ENCODE data around the gene OPRL1. TPM values are rescaled to one million over a fixed set of nuclear protein-coding genes. Genes with fewer than 3 reads are reported as not detected.

The OPRL1 gene
- total and polyA plus RNA-seq, 2 of the 8 experiments (the other 6 are each of a cell fraction or from before 2014, with no cell fraction given) = 0.63 to 0.98 TPM

DNA sequence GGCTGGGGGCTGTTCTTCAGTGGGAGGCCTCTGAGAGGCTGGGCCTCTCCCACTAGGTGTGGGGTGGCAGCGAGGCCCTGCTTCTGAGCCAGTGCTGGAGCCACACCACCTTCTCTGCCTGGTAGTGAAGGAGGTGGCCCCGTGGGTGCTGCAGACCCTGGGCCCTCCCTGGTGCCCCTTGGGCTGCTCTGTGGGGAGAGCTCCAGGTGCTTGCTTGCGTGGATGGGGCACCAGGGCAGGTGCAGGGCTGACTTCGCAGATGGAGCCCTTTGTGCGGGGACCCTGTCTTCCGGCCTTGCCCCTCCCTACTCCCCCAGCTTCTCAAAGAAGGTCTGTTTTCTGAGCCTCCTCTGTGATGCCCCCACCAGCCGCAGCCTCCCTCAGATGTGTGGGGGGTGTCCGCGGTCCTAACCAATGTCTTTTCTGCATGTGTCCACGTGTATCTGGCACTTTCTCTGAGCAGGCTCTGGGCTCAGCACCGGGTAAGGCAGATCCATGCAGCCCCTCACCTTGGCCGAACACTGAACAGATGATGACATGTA is 67.1 kb downstream of the OPRL1 start:
- no peak overlapping the region for H3K14ac ChIP-seq (ENCODE audit: insufficient read length)
- no peaks in the 10 kb centered on the region for H3K27me3 ChIP-seq (replicated peaks in 1 of 4; ENCODE audit: control insufficient read depth in 3 of 4, extremely low read depth in 1 of 4, insufficient read depth in 3 of 4, low read length in 3 of 4)
- H3K36me3 ChIP-seq (ENCODE audit: control insufficient read depth in 2 of 4, insufficient read depth in 4 of 4, low read length in 3 of 4) = no peaks in the 10 kb centered on the region; a peak in 1 of 8 replicates
- peaks cover 0 to 3% of the 10 kb centered on the region in 2 experiments for H4K20me1 ChIP-seq (replicated peaks in 1 of 2; ENCODE audit: control insufficient read depth in 1 of 2, insufficient read depth in 2 of 2, low read length in 2 of 2)
- WGBS, 2 experiments (ENCODE audit: extremely low coverage in 1 of 2, insufficient coverage in 1 of 2, insufficient read length in 1 of 2, insufficient replicate concordance in 2 of 2, low coverage in 1 of 2, low lambda C conversion rate in 2 of 2, missing lambda C conversion rate in 1 of 2) = 89% methylated on average over 12 of the region's 12 CpGs; no CpG with 5 or more reads in 1 of the 2 experiments
- no peak overlapping the region for H4K5ac ChIP-seq (ENCODE audit: insufficient read length, low read depth, low read length)
- H3K9me3 ChIP-seq (ENCODE audit: insufficient read depth in 2 of 2, low read depth in 1 of 2, low read length in 1 of 2) = peaks cover 19 to 21% of the 10 kb centered on the region in 2 experiments
- ChIA-PET CTCF (ENCODE audit: partially characterized antibody) (interaction anchor here (0.6 to 4.6 kb wide), 8 partner anchors 10 to 76 kb away, joined by 3 to 16 read pairs (median 4); no protein-coding TSS in a partner anchor), POLR2A (ENCODE audit: partially characterized antibody) (interaction anchor here (1.3 kb wide), 1 partner anchor 9 kb away, joined by 4 read pairs; no protein-coding TSS in a partner anchor)
- no peak overlapping the region; the same call in 1 of the 2 replicates for H2BK12ac ChIP-seq (ENCODE audit: low read depth, low read length)
- no peak overlapping the region for H3K56ac ChIP-seq (replicated peaks; ENCODE audit: insufficient read length, low read depth, low read length)
- no peak overlapping the region for H2AFZ ChIP-seq (ENCODE audit: low read length)
- no peak overlapping the region for H2BK20ac ChIP-seq (ENCODE audit: low read length)
- no peak overlapping the region for H3K4me3 ChIP-seq (ENCODE audit: extremely low read depth in 1 of 4, insufficient read depth in 2 of 4, low read depth in 3 of 4, low read length in 4 of 4)
- no peak overlapping the region for H2BK15ac ChIP-seq (ENCODE audit: low read length)
- H3K23me2 ChIP-seq (ENCODE audit: low read depth, low read length) = no peaks in the 10 kb centered on the region
- peak overlapping the region; percentile 32; the same call in 1 of the 2 replicates for H4K8ac ChIP-seq (ENCODE audit: extremely low read depth, insufficient read depth, low read length)
- H3K23ac ChIP-seq (ENCODE audit: insufficient read length) = no peak overlapping the region
- H3K27ac ChIP-seq (ENCODE audit: low read depth, low read length) = no peak overlapping the region
- no peaks in the 10 kb centered on the region for H3K79me2 ChIP-seq (ENCODE audit: control insufficient read depth in 1 of 2, insufficient read depth in 2 of 2, low read length in 2 of 2)
- no peak overlapping the region for H3K9ac ChIP-seq (replicated peaks in 1 of 4; ENCODE audit: extremely low read depth in 1 of 4, low read depth in 3 of 4, low read length in 3 of 4)
- no peak overlapping the region for H3K18ac ChIP-seq (ENCODE audit: extremely low read depth, low read length)
- FAIRE-seq (no peak), DNase-seq (ENCODE audit: low read depth in 1 of 2, low spot score in 2 of 2) (peak in 1 of 2 experiments; percentile 30)
- peaks cover 0 to 12% (median 7%) of the 10 kb centered on the region in 4 experiments; a peak in 4 of 7 replicates for H3K4me1 ChIP-seq (replicated peaks in 1 of 4; ENCODE audit: control insufficient read depth in 3 of 4, insufficient read depth in 4 of 4, low read length in 3 of 4)
- H3K4me2 ChIP-seq (ENCODE audit: insufficient read depth in 1 of 2, low read depth in 2 of 2, low read length in 2 of 2) = no peak overlapping the region
- H3K79me1 ChIP-seq (ENCODE audit: low read depth, low read length) = no peaks in the 10 kb centered on the region
- no peak overlapping the region for H3K4ac ChIP-seq (replicated peaks; ENCODE audit: insufficient read length, low read depth, low read length)
- no peak overlapping the region for H2AK5ac ChIP-seq (ENCODE audit: low read depth, low read length)
- no peak overlapping the region for H2BK5ac ChIP-seq (ENCODE audit: low read depth, low read length)
- no peak overlapping the region for H4K91ac ChIP-seq (replicated peaks; ENCODE audit: insufficient read length, low read length)
- no peak overlapping the region for H2BK120ac ChIP-seq (replicated peaks; ENCODE audit: low read depth, low read length)
- TF ChIP-seq POU5F1 (IDR thresholded peaks at IDR 0.05; ENCODE audit: low read depth, low read length) (no peak), TAF7 (optimal IDR thresholded peaks at IDR 0.05; ENCODE audit: borderline replicate concordance, low read depth, low read length) (no peak), CBX5 (IDR thresholded peaks at IDR 0.05; ENCODE audit: low read depth, low read length) (no peak), CBX8 (IDR thresholded peaks at IDR 0.05; ENCODE audit: borderline replicate concordance, low read depth, low read length) (no peak), CHD2 (IDR thresholded peaks at IDR 0.05; ENCODE audit: low read length) (no peak), SIRT6 (IDR thresholded peaks at IDR 0.05; ENCODE audit: low read length) (no peak), CEBPB (IDR thresholded peaks at IDR 0.05; ENCODE audit: low read depth, low read length) (no peak), SIN3A (conservative IDR thresholded peaks at IDR 0.05 in 1 of 2, IDR thresholded peaks at IDR 0.05 in 1 of 2; ENCODE audit: low read depth in 1 of 2, low read length in 2 of 2) (no peak), RNF2 (IDR thresholded peaks at IDR 0.05; ENCODE audit: borderline replicate concordance, low read depth, low read length, missing control alignments, poor library complexity, severe bottlenecking) (no peak)
- TF ChIP-seq, protein P1, sequence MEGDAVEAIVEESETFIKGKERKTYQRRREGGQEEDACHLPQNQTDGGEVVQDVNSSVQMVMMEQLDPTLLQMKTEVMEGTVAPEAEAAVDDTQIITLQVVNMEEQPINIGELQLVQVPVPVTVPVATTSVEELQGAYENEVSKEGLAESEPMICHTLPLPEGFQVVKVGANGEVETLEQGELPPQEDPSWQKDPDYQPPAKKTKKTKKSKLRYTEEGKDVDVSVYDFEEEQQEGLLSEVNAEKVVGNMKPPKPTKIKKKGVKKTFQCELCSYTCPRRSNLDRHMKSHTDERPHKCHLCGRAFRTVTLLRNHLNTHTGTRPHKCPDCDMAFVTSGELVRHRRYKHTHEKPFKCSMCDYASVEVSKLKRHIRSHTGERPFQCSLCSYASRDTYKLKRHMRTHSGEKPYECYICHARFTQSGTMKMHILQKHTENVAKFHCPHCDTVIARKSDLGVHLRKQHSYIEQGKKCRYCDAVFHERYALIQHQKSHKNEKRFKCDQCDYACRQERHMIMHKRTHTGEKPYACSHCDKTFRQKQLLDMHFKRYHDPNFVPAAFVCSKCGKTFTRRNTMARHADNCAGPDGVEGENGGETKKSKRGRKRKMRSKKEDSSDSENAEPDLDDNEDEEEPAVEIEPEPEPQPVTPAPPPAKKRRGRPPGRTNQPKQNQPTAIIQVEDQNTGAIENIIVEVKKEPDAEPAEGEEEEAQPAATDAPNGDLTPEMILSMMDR (IDR thresholded peaks at IDR 0.05; ENCODE audit: control extremely low read depth in 1 of 3, insufficient read depth in 1 of 3, low read depth in 1 of 3, low read length in 3 of 3) = no peak
